Sigmoid colon (tissue), 4 donors: ENCODE measurements around the gene CCDC148.

ENCODE experiments used
- EP300 ChIP-seq, 4 donors: sonication (generic); formaldehyde crosslinking; IDR thresholded peaks; one replicate each; pipeline ENCODE4 v1.6.1; 2017; ENCODE audit warnings: antibody characterized with exemption in 4 of 4
- POLR2A ChIP-seq, 2 donors: fragments of 450-650 bp; IDR thresholded peaks; one replicate each; pipeline ENCODE4 v1.6.1; 2016; ENCODE audit warnings: antibody characterized with exemption in 2 of 2, mild to moderate bottlenecking in 2 of 2, moderate library complexity in 2 of 2
- POLR2AphosphoS5 ChIP-seq, 4 donors: sonication (generic); formaldehyde crosslinking; IDR thresholded peaks; one replicate each; pipeline ENCODE4 v1.6.1; 2017; ENCODE audit warnings: antibody characterized with exemption in 4 of 4
- TF ChIP-seq, protein P1 (sequence below), 4 experiments: fragments of 450-650 bp in 3 of 4; fragments of 200-600 bp in 1 of 4; IDR thresholded peaks; one replicate each; pipeline ENCODE4 v1.5.1; 2016 to 2019; ENCODE audit warnings: antibody characterized with exemption in 4 of 4, mild to moderate bottlenecking in 3 of 4, moderate library complexity in 2 of 4

DNA sequence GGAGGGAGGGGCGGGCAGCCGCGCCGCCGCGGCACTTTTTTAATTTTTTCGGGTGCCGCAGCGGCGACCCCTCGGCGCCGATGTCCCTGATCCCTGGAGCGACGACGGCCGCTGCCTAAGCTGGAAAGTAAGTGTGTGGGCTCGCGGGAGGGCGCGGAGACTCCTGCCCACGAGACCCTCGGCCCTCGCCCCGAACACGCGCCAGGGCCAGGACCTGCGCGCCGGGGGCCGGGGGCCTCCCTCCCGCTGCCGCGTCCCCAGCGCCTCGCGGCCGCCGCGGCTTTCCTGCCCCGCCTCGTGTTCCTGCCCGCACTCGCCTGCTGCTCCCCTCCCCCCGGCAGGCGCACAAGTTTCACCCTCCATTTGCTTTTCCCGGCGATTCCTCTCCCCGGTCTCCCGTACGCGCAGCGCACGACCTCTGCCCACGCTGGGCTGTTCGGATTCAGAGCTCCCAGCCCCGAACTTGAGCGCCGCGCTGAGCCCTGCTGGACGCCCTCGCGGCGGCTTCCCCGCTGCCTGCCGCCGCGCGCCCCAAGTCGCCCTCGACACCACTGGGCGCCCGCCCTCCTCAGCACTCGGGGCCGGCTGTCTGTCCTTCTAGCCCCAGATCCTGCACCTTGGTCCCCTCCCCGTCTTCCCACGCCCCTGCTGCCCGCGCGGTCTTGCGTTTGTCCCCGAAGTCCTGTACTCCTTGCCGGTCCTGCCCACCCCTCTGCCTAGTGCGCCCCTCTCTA lies 706 bp upstream of the CCDC148 start:
- TF ChIP-seq EP300 (IDR thresholded peaks at IDR 0.05) (no peak), POLR2AphosphoS5 (IDR thresholded peaks at IDR 0.05) (no peak), POLR2A (IDR thresholded peaks at IDR 0.05) (no peak)
- TF ChIP-seq, protein P1, sequence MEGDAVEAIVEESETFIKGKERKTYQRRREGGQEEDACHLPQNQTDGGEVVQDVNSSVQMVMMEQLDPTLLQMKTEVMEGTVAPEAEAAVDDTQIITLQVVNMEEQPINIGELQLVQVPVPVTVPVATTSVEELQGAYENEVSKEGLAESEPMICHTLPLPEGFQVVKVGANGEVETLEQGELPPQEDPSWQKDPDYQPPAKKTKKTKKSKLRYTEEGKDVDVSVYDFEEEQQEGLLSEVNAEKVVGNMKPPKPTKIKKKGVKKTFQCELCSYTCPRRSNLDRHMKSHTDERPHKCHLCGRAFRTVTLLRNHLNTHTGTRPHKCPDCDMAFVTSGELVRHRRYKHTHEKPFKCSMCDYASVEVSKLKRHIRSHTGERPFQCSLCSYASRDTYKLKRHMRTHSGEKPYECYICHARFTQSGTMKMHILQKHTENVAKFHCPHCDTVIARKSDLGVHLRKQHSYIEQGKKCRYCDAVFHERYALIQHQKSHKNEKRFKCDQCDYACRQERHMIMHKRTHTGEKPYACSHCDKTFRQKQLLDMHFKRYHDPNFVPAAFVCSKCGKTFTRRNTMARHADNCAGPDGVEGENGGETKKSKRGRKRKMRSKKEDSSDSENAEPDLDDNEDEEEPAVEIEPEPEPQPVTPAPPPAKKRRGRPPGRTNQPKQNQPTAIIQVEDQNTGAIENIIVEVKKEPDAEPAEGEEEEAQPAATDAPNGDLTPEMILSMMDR (IDR thresholded peaks at IDR 0.05), result no peak
